GM18951 (cell line): ENCODE measurements around the gene POSTN.

Experiments used
- POLR2A ChIP-seq: IDR thresholded peaks from 4 replicates; pipeline ENCODE4 v1.6.1; 2011; ENCODE audit warnings: mild to moderate bottlenecking; ENCODE audit not compliant: insufficient read length, insufficient read depth; ENCODE audit errors: extremely low read depth
- in situ Hi-C: fragments of 300-500 bp; cut with MboI; formaldehyde crosslinking; loops from one replicate; pipeline ENCODE4 v1.12.0; 2022; ENCODE audit warnings: low sequenced_read_pairs, mixed read lengths, inconsistent platforms; ENCODE audit not compliant: unreplicated experiment

Gene POSTN

DNA sequence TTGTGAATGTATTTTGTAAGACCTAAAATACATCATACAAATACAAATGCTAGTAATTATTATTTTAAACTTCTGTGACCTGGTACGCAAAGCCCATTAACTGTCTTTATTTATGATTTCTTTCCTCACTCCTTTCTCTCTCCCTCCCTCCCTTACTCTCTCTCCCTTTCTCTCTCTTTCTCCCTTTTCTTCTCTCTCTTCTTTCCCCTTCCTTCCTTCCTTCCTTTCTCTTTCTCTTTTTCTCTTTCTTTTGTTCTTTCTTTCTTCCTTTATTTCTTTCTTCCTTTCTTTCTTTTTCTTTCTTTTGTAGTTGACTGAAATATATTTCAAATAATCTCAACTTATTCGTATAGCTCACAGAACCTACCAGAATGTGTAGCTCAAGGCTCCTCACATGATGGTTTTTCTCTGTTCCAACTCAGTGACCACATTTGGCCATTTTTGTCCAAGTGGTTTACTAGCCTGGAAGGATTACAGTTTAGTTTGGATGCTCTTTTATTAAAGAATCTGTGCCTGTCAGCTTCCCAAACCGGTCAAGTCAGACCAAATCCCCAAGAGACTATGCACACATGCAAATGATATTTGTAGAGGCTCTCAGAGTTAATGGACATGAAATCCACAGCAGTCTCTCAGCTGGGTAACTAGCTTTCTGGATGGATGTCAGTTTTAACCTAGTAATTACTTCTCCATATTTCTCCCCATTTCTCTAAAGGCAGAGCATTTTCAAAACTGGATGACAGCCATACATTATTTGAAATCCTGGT lies 71.7 kb downstream of the POSTN start:
- in situ Hi-C loops = no loop called here
- no peak for TF ChIP-seq POLR2A

DNA sequence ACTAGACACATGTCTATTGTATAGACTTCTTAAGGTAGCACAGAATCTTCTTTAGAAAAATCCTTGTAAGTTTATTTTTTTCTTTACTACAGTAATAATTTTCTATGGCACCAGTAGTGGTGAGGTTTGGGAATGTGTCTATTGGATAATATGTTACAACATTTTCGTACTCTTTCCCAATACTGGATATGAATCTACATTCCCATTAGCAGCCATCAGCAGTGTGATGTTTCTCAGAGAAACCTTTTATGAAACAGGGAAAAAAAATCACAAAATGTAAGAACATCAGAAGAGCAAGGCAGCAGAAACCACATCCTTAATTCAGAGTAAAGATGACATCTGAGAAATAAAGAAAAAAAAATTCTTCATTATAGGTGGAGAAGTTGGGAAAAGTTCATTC lies 83.3 kb downstream of the POSTN start:
- in situ Hi-C loops = no loop called here
- TF ChIP-seq POLR2A = no peak
